SU-DHL-6 (cell line): Measurements from ENCODE around the gene UBE2G2.

Experiments
- H2AFZ ChIP-seq: fragments of 200-600 bp; sonication (generic); 2 replicates; pipeline ENCODE4 v1.6.1; 2014; ENCODE audit warnings: low read depth, mild to moderate bottlenecking, moderate library complexity, mixed read lengths, antibody characterized with exemption, low read length; ENCODE audit not compliant: severe bottlenecking
- H3F3A ChIP-seq: fragments of 200-600 bp; shearing (Covaris generic); 2 replicates; pipeline ENCODE4 v1.6.0; 2016; ENCODE audit warnings: antibody characterized with exemption, mild to moderate bottlenecking; ENCODE audit not compliant: insufficient read depth
- H3K27ac ChIP-seq: fragments of 200-600 bp; sonication (generic); 2 replicates; pipeline ENCODE4 v1.5.1; 2016; ENCODE audit warnings: low read depth, mild to moderate bottlenecking, low read length, moderate library complexity, mixed read lengths
- H3K27me3 ChIP-seq: fragments of 200-600 bp; sonication (generic), shearing (Covaris generic); 2 replicates; pipeline ENCODE4 v1.6.0; 2014; ENCODE audit warnings: mild to moderate bottlenecking, low read length
- H3K36me3 ChIP-seq: fragments of 200-600 bp; sonication (generic); 2 replicates; pipeline ENCODE4 v1.6.1; 2014; ENCODE audit warnings: mild to moderate bottlenecking, low read length, mixed read lengths
- H3K4me2 ChIP-seq: fragments of 300-600, 200-600 bp; shearing (Covaris generic), sonication (generic); 2 replicates; pipeline ENCODE4 v1.6.0; 2014; ENCODE audit warnings: low read length, low read depth, mild to moderate bottlenecking; ENCODE audit not compliant: poor library complexity, severe bottlenecking
- H3K4me3 ChIP-seq: fragments of 200-600 bp; sonication (generic); 2 replicates; pipeline ENCODE4 v1.5.1; 2014; ENCODE audit warnings: antibody characterized with exemption, low read length, mild to moderate bottlenecking, mixed read lengths; ENCODE audit not compliant: insufficient read depth, poor library complexity, severe bottlenecking
- H3K79me2 ChIP-seq: fragments of 200-600 bp; sonication (generic); 2 replicates; pipeline ENCODE4 v1.6.1; 2014; ENCODE audit warnings: mild to moderate bottlenecking, low read length, moderate library complexity; ENCODE audit not compliant: insufficient read depth
- H3K9ac ChIP-seq: fragments of 200-600 bp; sonication (generic); 2 replicates; pipeline ENCODE4 v1.7.0; 2014; ENCODE audit warnings: mild to moderate bottlenecking, low read length
- H3K9me2 ChIP-seq: fragments of 200-600 bp; sonication (generic); replicated peaks from 2 replicates; pipeline ENCODE4 v1.6.1; 2014; ENCODE audit warnings: low read length; ENCODE audit not compliant: insufficient read depth
- H3K9me3 ChIP-seq: fragments of 200-600 bp; sonication (generic); 2 replicates; pipeline ENCODE4 v1.6.1; 2014; ENCODE audit warnings: low read length, mixed read lengths; ENCODE audit not compliant: insufficient read depth
- H4K20me1 ChIP-seq: fragments of 200-600 bp; sonication (generic); 2 replicates; pipeline ENCODE4 v1.6.1; 2014; ENCODE audit warnings: low read depth, mild to moderate bottlenecking, antibody characterized with exemption, low read length, moderate library complexity, mixed read lengths
- EZH2phosphoT487 ChIP-seq: fragments of 200-600 bp; sonication (generic), shearing (Covaris generic); conservative IDR thresholded peaks from 2 replicates; pipeline ENCODE4 v1.6.1; 2018; ENCODE audit warnings: mild to moderate bottlenecking, antibody characterized with exemption, low read length, moderate library complexity, mixed read lengths
- TF ChIP-seq, protein P1 (sequence below): fragments of 200-600 bp; sonication (generic); IDR thresholded peaks from one replicate; pipeline ENCODE4 v1.5.1; 2017; ENCODE audit warnings: antibody characterized with exemption, mild to moderate bottlenecking, low read length, moderate library complexity; ENCODE audit not compliant: insufficient read depth, poor library complexity, severe bottlenecking

Gene UBE2G2

DNA sequence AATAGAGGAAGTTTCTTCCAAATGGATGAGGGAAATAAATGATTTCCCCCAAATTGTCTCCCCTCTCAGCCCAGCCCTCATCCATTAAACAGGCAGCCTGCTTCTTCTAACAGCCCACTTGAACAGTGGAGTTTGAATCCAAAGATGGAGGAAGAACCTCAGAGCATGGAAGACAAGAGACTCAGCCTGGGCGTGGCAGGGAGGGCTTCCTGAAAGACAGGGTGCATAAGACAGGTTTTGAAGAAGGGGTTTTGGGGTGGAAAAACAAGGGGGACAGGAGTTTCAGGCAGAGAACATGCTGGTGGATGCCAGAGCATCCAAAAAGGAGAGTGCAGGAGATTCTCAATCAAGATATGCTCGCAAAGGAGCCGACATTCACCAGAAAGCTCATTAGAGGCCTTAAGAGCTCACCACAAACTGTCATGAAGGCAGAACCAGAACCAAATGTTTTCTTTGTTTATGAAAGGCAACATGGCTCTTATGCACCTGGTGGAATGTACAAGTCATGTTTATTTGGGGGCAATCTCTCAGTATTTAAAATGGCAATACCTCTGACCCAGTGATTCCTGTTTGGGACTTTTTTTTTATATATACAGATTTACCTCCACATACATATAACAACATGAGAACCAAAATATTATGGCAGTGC is 63.8 kb downstream of the UBE2G2 start:
- H3K4me3 ChIP-seq = no peak overlapping the region
- H3K9me2 ChIP-seq = no peaks in the 10 kb centered on the region
- no peak overlapping the region for H3K4me2 ChIP-seq
- H3K27ac ChIP-seq = no peak overlapping the region
- peaks cover under 1% of the 10 kb centered on the region; the same call in 1 of the 2 replicates for H3K9me3 ChIP-seq
- H2AFZ ChIP-seq = no peak overlapping the region
- no peaks in the 10 kb centered on the region for H3K79me2 ChIP-seq
- no peaks in the 10 kb centered on the region for H3K36me3 ChIP-seq
- no peaks in the 10 kb centered on the region for H3F3A ChIP-seq
- no peaks in the 10 kb centered on the region for H4K20me1 ChIP-seq
- H3K9ac ChIP-seq = no peak overlapping the region
- TF ChIP-seq EZH2phosphoT487 = no peak
- TF ChIP-seq, protein P1, sequence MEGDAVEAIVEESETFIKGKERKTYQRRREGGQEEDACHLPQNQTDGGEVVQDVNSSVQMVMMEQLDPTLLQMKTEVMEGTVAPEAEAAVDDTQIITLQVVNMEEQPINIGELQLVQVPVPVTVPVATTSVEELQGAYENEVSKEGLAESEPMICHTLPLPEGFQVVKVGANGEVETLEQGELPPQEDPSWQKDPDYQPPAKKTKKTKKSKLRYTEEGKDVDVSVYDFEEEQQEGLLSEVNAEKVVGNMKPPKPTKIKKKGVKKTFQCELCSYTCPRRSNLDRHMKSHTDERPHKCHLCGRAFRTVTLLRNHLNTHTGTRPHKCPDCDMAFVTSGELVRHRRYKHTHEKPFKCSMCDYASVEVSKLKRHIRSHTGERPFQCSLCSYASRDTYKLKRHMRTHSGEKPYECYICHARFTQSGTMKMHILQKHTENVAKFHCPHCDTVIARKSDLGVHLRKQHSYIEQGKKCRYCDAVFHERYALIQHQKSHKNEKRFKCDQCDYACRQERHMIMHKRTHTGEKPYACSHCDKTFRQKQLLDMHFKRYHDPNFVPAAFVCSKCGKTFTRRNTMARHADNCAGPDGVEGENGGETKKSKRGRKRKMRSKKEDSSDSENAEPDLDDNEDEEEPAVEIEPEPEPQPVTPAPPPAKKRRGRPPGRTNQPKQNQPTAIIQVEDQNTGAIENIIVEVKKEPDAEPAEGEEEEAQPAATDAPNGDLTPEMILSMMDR = no peak
- H3K27me3 ChIP-seq = no peaks in the 10 kb centered on the region

- Histone ChIP-seq H3K9me3 (no peaks in the 10 kb centered on the region), H3K36me3 (no peaks in the 10 kb centered on the region), H3K79me2 (no peaks in the 10 kb centered on the region), H3K27ac (no peak overlapping the region), H3K9ac (no peak overlapping the region), H3K27me3 (no peaks in the 10 kb centered on the region), H4K20me1 (no peaks in the 10 kb centered on the region), H2AFZ (no peak overlapping the region), H3K4me3 (no peak overlapping the region), H3F3A (no peaks in the 10 kb centered on the region), H3K9me2 (no peaks in the 10 kb centered on the region), H3K4me2 (no peak overlapping the region)
- TF ChIP-seq EZH2phosphoT487 = no peak
- TF ChIP-seq, protein P1 = no peak
Observed at GRCh38 chr21:44736291-44737004, 65.2 kb downstream of the UBE2G2 start.

DNA sequence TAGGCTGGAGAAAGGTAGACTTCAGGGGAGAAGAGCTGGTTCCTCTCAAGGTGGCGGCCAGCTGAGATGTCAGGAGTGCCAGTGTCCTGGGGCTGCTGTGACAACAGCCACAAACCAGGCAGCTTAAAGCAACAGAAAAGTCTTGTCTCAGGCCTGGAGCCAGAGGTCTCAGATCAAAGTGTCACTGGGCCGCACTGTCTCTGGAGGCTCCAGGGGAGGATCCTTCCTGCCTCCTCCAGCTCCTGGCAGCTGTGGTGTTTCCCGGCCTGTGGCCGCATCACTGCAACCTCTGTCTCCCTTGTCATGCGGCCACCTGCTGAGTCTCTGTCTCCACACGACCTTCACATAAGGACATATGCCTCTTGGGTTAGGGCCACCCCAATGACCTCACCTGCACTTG is 65.8 kb downstream of the UBE2G2 start:
- Histone ChIP-seq H3K27ac (no peak overlapping the region), H3K27me3 (no peaks in the 10 kb centered on the region)
- TF ChIP-seq, protein P1 = no peak

More for the DNA sequence above, 65.8 kb downstream of the UBE2G2 start:
- Histone ChIP-seq H3K9me3 (no peaks in the 10 kb centered on the region), H2AFZ (no peak overlapping the region), H4K20me1 (no peaks in the 10 kb centered on the region), H3F3A (no peaks in the 10 kb centered on the region), H3K79me2 (no peaks in the 10 kb centered on the region), H3K9ac (no peak overlapping the region), H3K4me3 (no peak overlapping the region), H3K36me3 (no peaks in the 10 kb centered on the region), H3K4me2 (no peak overlapping the region), H3K9me2 (no peaks in the 10 kb centered on the region)
